PC-9 (cell line): ENCODE data around the gene SPAG9.
"Not testable (repeated sequence)": the region's sequence is repeated elsewhere in the genome, so short reads cannot be mapped to it uniquely, and the experiment has no call there.

ENCODE experiments used
- CTCF ChIP-seq: fragments of 200-600 bp; sonication (generic); conservative IDR thresholded peaks from 2 replicates; pipeline ENCODE4 v1.6.1; 2017; ENCODE audit warnings: mixed run types, antibody characterized with exemption, mild to moderate bottlenecking, moderate library complexity
- EZH2 ChIP-seq: fragments of 200-600 bp; sonication (generic); IDR thresholded peaks from 2 replicates; pipeline ENCODE4 v1.8.0; 2017; ENCODE audit warnings: antibody characterized with exemption, low read depth

GRCh38 chr17:51112303-51113222, 8.1 kb downstream of the SPAG9 start:
- TF ChIP-seq CTCF, EZH2: not testable (repeated sequence)
